Measurements from ENCODE around the gene CPA5.

CPA5 gene

DNA sequence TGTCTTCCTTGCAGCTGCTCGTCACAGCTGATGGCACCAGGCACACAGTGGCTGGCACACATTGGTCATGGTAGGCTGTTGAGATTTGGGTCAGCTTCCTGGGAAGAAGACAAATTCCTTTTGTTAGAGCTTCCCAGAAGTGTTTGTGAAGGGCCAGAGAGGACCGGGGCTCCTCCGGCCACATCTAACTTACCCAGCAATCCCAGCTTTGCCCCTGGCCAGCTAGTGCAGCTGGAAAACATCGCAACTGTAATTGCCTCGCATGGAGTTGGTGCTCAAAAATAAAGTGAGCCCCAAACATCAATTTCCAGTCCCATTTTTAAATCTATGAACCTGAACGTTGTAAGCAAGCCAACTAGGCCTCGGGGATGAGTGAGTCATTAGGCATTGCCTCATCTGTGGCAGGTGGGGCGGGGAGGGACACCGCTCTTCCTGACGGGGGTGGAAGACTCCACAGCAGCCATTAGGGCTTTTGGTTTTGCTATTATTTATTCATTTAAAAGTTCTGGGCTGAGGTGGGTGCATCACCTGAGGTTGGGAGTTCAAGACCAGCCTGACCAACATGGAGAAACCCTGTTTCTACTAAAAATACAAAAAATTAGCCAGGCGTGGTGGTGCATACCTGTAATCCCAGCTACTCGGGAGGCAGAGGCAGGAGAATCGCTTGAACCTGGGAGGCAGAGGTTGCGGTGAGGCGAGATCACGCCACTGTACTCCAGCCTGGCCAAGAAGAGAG, 12.4 kb downstream of the CPA5 start:
- Histone ChIP-seq H3K27ac (peak overlapping the region; percentile 67 to 77), H3K9me3 (peaks cover 0 to 7% (median 0%) of the 10 kb centered on the region in 3 donors), H3K4me3 (no peak overlapping the region), H3K36me3 (no peaks in the 10 kb centered on the region), H3K27me3 (no peaks in the 10 kb centered on the region), H3K4me1 (peaks cover 0 to 41% (median 34%) of the 10 kb centered on the region in 4 donors)
- peak; percentile 68 to 84 for DNase-seq
- no peak for TF ChIP-seq CTCF (IDR thresholded peaks at IDR 0.05)
- intact Hi-C loops (cut with DNase I; ENCODE audit: low total_unique reads): no loop called here

- H3K4me1 ChIP-seq: peaks cover 0 to 33% (median 26%) of the 10 kb centered on the region in 4 donors
- H3K27ac ChIP-seq: no peak overlapping the region
- H3K4me3 ChIP-seq: no peak overlapping the region
- DNase-seq: no peak
- no peak for TF ChIP-seq CTCF (IDR thresholded peaks at IDR 0.05)
- no peaks in the 10 kb centered on the region for H3K36me3 ChIP-seq
- H3K9me3 ChIP-seq: peaks cover 0 to 7% (median 0%) of the 10 kb centered on the region in 3 donors
- H3K27me3 ChIP-seq: no peaks in the 10 kb centered on the region
- intact Hi-C loops (cut with DNase I; ENCODE audit: low total_unique reads): no loop called here
These were observed 13.9 kb downstream of the CPA5 start for GRCh38 chr7:130358471-130358870.

GRCh38 chr7:130359276-130359857, 14.8 kb downstream of the CPA5 start:
- no peak overlapping the region for H3K27ac ChIP-seq
- peaks cover 0 to 7% (median 0%) of the 10 kb centered on the region in 3 donors for H3K9me3 ChIP-seq
- no peak for DNase-seq
- no peaks in the 10 kb centered on the region for H3K27me3 ChIP-seq
- no peak overlapping the region for H3K4me3 ChIP-seq
- H3K4me1 ChIP-seq: peaks cover 0 to 42% (median 29%) of the 10 kb centered on the region in 4 donors
- TF ChIP-seq CTCF (IDR thresholded peaks at IDR 0.05): no peak
- no peaks in the 10 kb centered on the region for H3K36me3 ChIP-seq
- intact Hi-C loops (cut with DNase I; ENCODE audit: low total_unique reads): no loop called here

GRCh38 chr7:130360518-130360917, 15.9 kb downstream of the CPA5 start:
- TF ChIP-seq CTCF (IDR thresholded peaks at IDR 0.05): no peak
- H3K4me3 ChIP-seq: no peak overlapping the region
- peaks cover 0 to 48% (median 32%) of the 10 kb centered on the region in 4 donors for H3K4me1 ChIP-seq
- no peak overlapping the region for H3K27ac ChIP-seq
- DNase-seq: no peak
- H3K27me3 ChIP-seq: no peaks in the 10 kb centered on the region
- intact Hi-C loops (cut with DNase I; ENCODE audit: low total_unique reads): no loop called here
- no peaks in the 10 kb centered on the region for H3K36me3 ChIP-seq
- H3K9me3 ChIP-seq: peaks cover 0 to 7% (median 0%) of the 10 kb centered on the region in 3 donors

GRCh38 chr7:130361681-130362080, 17.1 kb downstream of the CPA5 start:
- Histone ChIP-seq H3K4me1 (peaks cover 0 to 43% (median 23%) of the 10 kb centered on the region in 4 donors), H3K4me3 (no peak overlapping the region), H3K36me3 (no peaks in the 10 kb centered on the region), H3K27me3 (no peaks in the 10 kb centered on the region), H3K9me3 (peaks cover 0 to 7% (median 0%) of the 10 kb centered on the region in 3 donors), H3K27ac (no peak overlapping the region)
- DNase-seq: no peak
- intact Hi-C loops (cut with DNase I; ENCODE audit: low total_unique reads): no loop called here
- TF ChIP-seq CTCF (IDR thresholded peaks at IDR 0.05): no peak
